Natural killer cell (primary cell): ENCODE data around the gene SDHD. TPM values are rescaled to one million over a fixed set of nuclear protein-coding genes. Genes with fewer than 3 reads are reported as not detected.

Experiments
- ATAC-seq, 3 donors: fragments of 150-1000 bp in 2 of 3; fragments of 200-7000 bp in 1 of 3; cut with Tn5 transposase; 1 replicate in 1 of 3; 2 replicates in 2 of 3; pipeline ENCODE4 v1.10.0; 2021; ENCODE audit warnings: mild to moderate bottlenecking in 2 of 3, moderate library complexity in 2 of 3
- DNase-seq, 2 donors: peaks; one replicate each; pipeline versions ENCODE4 v3.0.0 to v3.0.0-alpha.2; 2013 to 2021; ENCODE audit warnings: mixed read lengths in 1 of 2
- H3K27ac ChIP-seq: one replicate; pipeline ENCODE4 v1.5.1; 2013; ENCODE audit warnings: mild to moderate bottlenecking, low read length
- H3K27me3 ChIP-seq: one replicate; pipeline ENCODE4 v1.6.1; 2013; ENCODE audit warnings: low read length; ENCODE audit not compliant: control insufficient read depth, insufficient read depth
- H3K36me3 ChIP-seq: one replicate; pipeline ENCODE4 v1.6.1; 2013; ENCODE audit warnings: low read length; ENCODE audit not compliant: control insufficient read depth, insufficient read depth
- H3K4me1 ChIP-seq: one replicate; pipeline ENCODE4 v1.6.1; 2013; ENCODE audit warnings: low read length; ENCODE audit not compliant: control insufficient read depth, insufficient read depth
- H3K4me3 ChIP-seq: one replicate; pipeline ENCODE4 v1.5.1; 2013; ENCODE audit warnings: low read length
- H3K9me3 ChIP-seq: one replicate; pipeline ENCODE4 v1.6.1; 2013; ENCODE audit warnings: low read length; ENCODE audit not compliant: control insufficient read depth, insufficient read depth
- H3K27ac Mint-ChIP-seq, 2 donors: one replicate each; pipeline ENCODE4 v1.8.0; 2022; ENCODE audit warnings: mild to moderate bottlenecking in 2 of 2, mixed read lengths in 2 of 2, moderate library complexity in 1 of 2
- H3K27me3 Mint-ChIP-seq, 2 donors: one replicate each; pipeline ENCODE4 v1.8.0; 2022; ENCODE audit warnings: low read depth in 2 of 2, mixed read lengths in 2 of 2
- H3K36me3 Mint-ChIP-seq: one replicate; pipeline ENCODE4 v1.8.0; 2022; ENCODE audit warnings: mixed read lengths
- H3K4me1 Mint-ChIP-seq, 2 donors: one replicate each; pipeline ENCODE4 v1.8.0; 2022; ENCODE audit warnings: mixed read lengths in 2 of 2
- H3K4me3 Mint-ChIP-seq: one replicate; pipeline ENCODE4 v1.8.0; 2022; ENCODE audit warnings: mild to moderate bottlenecking, moderate library complexity, mixed read lengths
- H3K9me3 Mint-ChIP-seq, 2 donors: one replicate each; pipeline ENCODE4 v1.8.0; 2022; ENCODE audit warnings: mixed read lengths in 2 of 2
- CTCF ChIP-seq: fragments of 200-600 bp; IDR thresholded peaks from one replicate; pipeline ENCODE4 v1.8.0; 2022; ENCODE audit warnings: antibody characterized with exemption
- WGBS: methylation state at CpG from one replicate; pipeline ENCODE4 v1.1.7; 2013; ENCODE audit warnings: missing lambda C conversion rate; ENCODE audit not compliant: insufficient coverage; 5-methylcytosine and 5-hydroxymethylcytosine counted together
- intact Hi-C: fragments of 100-400 bp; cut with micrococcal nuclease; formaldehyde crosslinking; loops from one replicate; pipeline ENCODE4 v1.14.2; 2022
- total RNA-seq, 4 donors: library from RNA; stranded (reverse); fragments of 120-200 nt in 1 of 4; gene quantifications; one replicate each; pipeline versions ENCODE4 v1.2.3 to v1.2.4, GENCODE V29; 2013 to 2022

SDHD gene
- total RNA-seq, 3 donors from 2014 or later (not counting 1 experiment from before 2014, with no cell fraction given): 46.8 to 55.0 (median 52.3) TPM

DNA sequence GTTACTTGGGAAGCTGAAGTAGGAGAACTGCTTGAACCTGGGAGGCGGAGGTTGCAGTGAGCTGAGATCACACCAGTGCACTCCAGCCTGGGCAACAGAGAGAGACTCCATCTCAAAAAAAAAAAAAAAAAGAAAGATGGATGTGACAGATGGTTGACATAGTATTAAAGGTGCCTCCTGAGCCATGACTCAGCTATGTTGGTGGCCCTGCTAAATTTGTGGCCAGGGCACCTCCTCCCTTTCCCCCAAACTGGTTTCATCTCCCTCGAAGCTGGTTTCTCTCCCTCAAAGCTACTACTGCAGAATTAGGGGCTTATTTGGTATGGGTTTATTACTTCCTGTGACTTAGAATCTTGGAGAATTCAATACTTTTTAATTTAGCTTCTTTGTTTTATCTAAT, 31.5 kb downstream of the SDHD start:
- Mint-ChIP-seq H3K27me3 (no peaks in the 10 kb centered on the region), H3K27ac (no peak overlapping the region), H3K36me3 (no peaks in the 10 kb centered on the region), H3K4me1 (peaks cover 4 to 5% of the 10 kb centered on the region in 2 donors), H3K9me3 (no peaks in the 10 kb centered on the region), H3K4me3 (no peak overlapping the region)
- no peaks in the 10 kb centered on the region for H3K4me1 ChIP-seq
- no peak overlapping the region for H3K4me3 ChIP-seq
- DNase-seq (no peak), ATAC-seq (peak in 1 of 3 donors; percentile 34)
- H3K36me3 ChIP-seq: no peaks in the 10 kb centered on the region
- H3K27ac ChIP-seq: no peak overlapping the region
- H3K9me3 ChIP-seq: no peaks in the 10 kb centered on the region
- TF ChIP-seq CTCF: no peak
- H3K27me3 ChIP-seq: no peaks in the 10 kb centered on the region
- 100% methylated on average over 1 of the region's 2 CpGs for WGBS
- intact Hi-C loops: no loop called here

DNA sequence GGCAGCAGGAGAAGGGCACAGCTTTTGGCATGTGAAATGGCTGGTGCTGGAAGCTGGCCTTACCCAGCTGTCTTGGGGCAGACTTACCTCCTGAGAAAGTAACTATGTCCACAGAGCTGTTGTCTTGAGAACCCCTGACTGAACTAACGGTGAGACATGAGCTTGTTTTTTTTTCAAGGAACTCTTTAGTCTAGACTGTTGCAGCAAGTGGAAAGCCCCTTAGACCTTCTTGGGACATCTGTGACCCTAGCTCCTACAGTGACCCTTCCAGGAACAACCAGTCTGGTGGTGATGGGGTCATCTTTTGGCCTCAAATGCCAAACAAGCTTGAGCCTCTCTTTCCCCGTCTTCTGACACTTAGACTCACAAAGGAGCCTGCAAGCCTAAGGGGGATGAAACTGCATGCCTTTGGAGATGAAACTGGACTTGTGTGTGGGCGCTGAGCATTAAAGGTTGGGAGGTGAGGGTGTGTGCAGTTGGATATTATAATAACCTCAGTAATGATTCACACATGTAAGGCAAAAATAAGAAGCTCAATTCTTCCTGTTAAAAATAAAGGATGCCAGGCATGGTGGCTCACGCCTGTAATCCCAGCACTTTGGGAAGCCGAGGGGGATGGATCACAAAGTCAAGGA, 35.4 kb downstream of the SDHD start:
- H3K4me3 Mint-ChIP-seq: no peak overlapping the region
- H3K27ac Mint-ChIP-seq: no peak overlapping the region
- Histone ChIP-seq H3K27me3 (no peaks in the 10 kb centered on the region), H3K4me3 (no peak overlapping the region), H3K9me3 (no peaks in the 10 kb centered on the region), H3K27ac (no peak overlapping the region), H3K4me1 (no peaks in the 10 kb centered on the region), H3K36me3 (no peaks in the 10 kb centered on the region)
- no peaks in the 10 kb centered on the region for H3K4me1 Mint-ChIP-seq
- no peak for TF ChIP-seq CTCF
- WGBS: 98% methylated on average over 5 of the region's 5 CpGs
- no peaks in the 10 kb centered on the region for H3K36me3 Mint-ChIP-seq
- H3K27me3 Mint-ChIP-seq: no peaks in the 10 kb centered on the region
- intact Hi-C loops: no loop called here
- DNase-seq (no peak), ATAC-seq (no peak)
- no peaks in the 10 kb centered on the region for H3K9me3 Mint-ChIP-seq

DNA sequence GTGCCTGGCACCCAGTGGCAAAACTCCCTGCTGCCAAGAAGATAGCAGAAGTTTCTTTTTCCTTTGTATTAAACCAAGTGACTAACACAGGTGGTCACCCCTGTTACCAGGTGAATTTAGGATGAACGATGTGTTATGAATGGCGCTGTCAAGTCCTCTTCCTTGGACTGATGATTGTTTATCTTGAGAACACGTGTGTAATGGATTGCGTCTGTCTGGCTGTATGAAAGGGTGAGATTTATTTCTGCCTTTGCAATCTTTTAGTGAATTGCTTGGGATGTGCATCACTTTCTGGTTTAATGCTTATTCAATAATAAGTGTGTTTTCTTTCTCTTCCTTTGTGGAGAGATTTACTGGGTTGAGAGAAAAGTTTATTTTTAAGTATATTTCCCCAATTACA, 36.5 kb downstream of the SDHD start:
- H3K4me1 ChIP-seq: no peaks in the 10 kb centered on the region
- 98% methylated on average over 4 of the region's 4 CpGs for WGBS
- H3K36me3 ChIP-seq: no peaks in the 10 kb centered on the region
- Mint-ChIP-seq H3K27ac (no peak overlapping the region), H3K9me3 (no peaks in the 10 kb centered on the region), H3K4me3 (no peak overlapping the region), H3K4me1 (no peaks in the 10 kb centered on the region), H3K36me3 (no peaks in the 10 kb centered on the region), H3K27me3 (no peaks in the 10 kb centered on the region)
- intact Hi-C loops: no loop called here
- no peaks in the 10 kb centered on the region for H3K9me3 ChIP-seq
- TF ChIP-seq CTCF: no peak
- no peak overlapping the region for H3K27ac ChIP-seq
- H3K4me3 ChIP-seq: no peak overlapping the region
- DNase-seq: no peak
- H3K27me3 ChIP-seq: no peaks in the 10 kb centered on the region
- ATAC-seq: no peak

- Histone ChIP-seq H3K36me3 (no peaks in the 10 kb centered on the region), H3K27ac (no peak overlapping the region), H3K4me1 (peaks cover 10% of the 10 kb centered on the region), H3K27me3 (no peaks in the 10 kb centered on the region), H3K4me3 (no peak overlapping the region), H3K9me3 (no peaks in the 10 kb centered on the region)
- Mint-ChIP-seq H3K27ac (no peak overlapping the region), H3K27me3 (no peaks in the 10 kb centered on the region), H3K9me3 (no peaks in the 10 kb centered on the region), H3K4me3 (no peak overlapping the region), H3K36me3 (no peaks in the 10 kb centered on the region), H3K4me1 (peaks cover 5 to 6% of the 10 kb centered on the region in 2 donors)
- 100% methylated on average over 2 of the region's 2 CpGs for WGBS
- intact Hi-C loops: no loop called here
- ATAC-seq (no peak), DNase-seq (no peak)
- TF ChIP-seq CTCF: no peak
These were observed 40.4 kb downstream of the SDHD start for GRCh38 chr11:112127056-112127455.
